ENCODE data around the gene ITIH4. TPM values are rescaled to one million over a fixed set of nuclear protein-coding genes. Genes with fewer than 3 reads are reported as not detected.

ITIH4 gene
- total RNA-seq, 1 experiment from 2014 or later, result 4.1 TPM

DNA sequence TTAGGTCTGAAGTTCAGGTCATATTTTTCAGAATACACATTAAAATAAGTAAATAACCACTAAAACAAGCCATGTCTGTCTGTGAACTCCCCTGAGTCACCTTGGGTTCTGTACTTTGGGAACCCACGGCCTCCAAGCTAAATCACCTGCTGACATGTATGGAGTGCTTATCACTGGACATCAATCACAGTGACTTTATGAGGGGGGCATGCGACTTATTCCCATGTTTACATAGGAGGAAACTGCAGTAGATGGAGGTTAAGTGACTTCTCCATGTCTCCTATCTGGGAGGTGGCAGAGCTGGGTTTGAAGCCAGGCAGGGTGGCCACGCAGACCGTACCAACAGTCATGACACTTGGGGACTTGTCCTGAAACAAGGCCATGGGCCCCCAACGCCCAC lies 8.1 kb downstream of the ITIH4 start:
- Histone ChIP-seq H3K36me3 (ENCODE audit: control insufficient read depth, insufficient read depth, low read length) (no peaks in the 10 kb centered on the region), H3K4me1 (no peaks in the 10 kb centered on the region), H3K9me3 (no peaks in the 10 kb centered on the region), H3K4me3 (ENCODE audit: low read depth, low read length) (no peak overlapping the region), H3K27me3 (replicated peaks; ENCODE audit: control insufficient read depth, insufficient read depth, low read length) (no peaks in the 10 kb centered on the region)
- no peak overlapping the region for H3K4me3 Mint-ChIP-seq (ENCODE audit: unreplicated experiment)
- intact Hi-C loops (cut with micrococcal nuclease; ENCODE audit: unreplicated experiment), result no loop called here
- H3K36me3 Mint-ChIP-seq (ENCODE audit: insufficient read depth, unreplicated experiment), result no peaks in the 10 kb centered on the region
- TF ChIP-seq, protein P1, sequence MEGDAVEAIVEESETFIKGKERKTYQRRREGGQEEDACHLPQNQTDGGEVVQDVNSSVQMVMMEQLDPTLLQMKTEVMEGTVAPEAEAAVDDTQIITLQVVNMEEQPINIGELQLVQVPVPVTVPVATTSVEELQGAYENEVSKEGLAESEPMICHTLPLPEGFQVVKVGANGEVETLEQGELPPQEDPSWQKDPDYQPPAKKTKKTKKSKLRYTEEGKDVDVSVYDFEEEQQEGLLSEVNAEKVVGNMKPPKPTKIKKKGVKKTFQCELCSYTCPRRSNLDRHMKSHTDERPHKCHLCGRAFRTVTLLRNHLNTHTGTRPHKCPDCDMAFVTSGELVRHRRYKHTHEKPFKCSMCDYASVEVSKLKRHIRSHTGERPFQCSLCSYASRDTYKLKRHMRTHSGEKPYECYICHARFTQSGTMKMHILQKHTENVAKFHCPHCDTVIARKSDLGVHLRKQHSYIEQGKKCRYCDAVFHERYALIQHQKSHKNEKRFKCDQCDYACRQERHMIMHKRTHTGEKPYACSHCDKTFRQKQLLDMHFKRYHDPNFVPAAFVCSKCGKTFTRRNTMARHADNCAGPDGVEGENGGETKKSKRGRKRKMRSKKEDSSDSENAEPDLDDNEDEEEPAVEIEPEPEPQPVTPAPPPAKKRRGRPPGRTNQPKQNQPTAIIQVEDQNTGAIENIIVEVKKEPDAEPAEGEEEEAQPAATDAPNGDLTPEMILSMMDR (IDR thresholded peaks at IDR 0.05; ENCODE audit: insufficient read depth in 1 of 2, low read depth in 1 of 2, low read length in 1 of 2, severe bottlenecking in 1 of 2, unreplicated experiment in 1 of 2), result no peak
- POLR2A ChIA-PET, result no interaction called here
- no peaks in the 10 kb centered on the region for H3K27me3 Mint-ChIP-seq (ENCODE audit: insufficient read depth, unreplicated experiment)
- H3K9me3 Mint-ChIP-seq (ENCODE audit: unreplicated experiment), result no peaks in the 10 kb centered on the region
- H3K27ac Mint-ChIP-seq (ENCODE audit: unreplicated experiment), result no peak overlapping the region
- CTCF ChIA-PET, result no interaction called here
- BruUV-seq (replicated peaks), result no TSS peak
- no peak for DNase-seq
- H3K4me1 Mint-ChIP-seq (ENCODE audit: low read depth, unreplicated experiment), result peaks cover 6% of the 10 kb centered on the region

DNA sequence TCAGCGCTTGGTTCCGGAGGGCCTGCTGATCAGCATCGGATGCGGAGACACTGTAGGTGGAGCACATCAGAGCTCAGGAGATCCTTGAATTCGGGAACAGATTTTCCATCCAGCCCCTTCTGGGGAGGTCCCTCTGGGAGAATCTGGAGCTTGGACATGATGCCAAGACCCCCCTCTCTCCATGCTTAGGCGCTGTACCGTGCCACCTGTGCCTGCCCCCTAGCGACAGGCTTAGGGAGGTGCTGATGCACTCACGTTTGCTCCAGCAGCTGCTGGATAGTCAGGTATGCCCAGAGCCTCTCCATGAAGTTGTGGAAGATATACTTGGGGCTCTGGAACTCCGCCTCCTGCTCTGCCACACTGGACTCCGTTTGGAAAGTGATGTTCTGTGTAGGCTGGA lies 9.7 kb downstream of the ITIH4 start:
- H3K9me3 ChIP-seq, result no peaks in the 10 kb centered on the region
- H3K27ac Mint-ChIP-seq (ENCODE audit: unreplicated experiment), result no peak overlapping the region
- intact Hi-C loops (cut with micrococcal nuclease; ENCODE audit: unreplicated experiment), result loop anchor here (1.0 to 2.0 kb wide), 2 partner anchors 50 to 78 kb away; partner anchors contain the start of gene NEK4
- POLR2A ChIA-PET, result no interaction called here
- H3K4me3 ChIP-seq (ENCODE audit: low read depth, low read length), result no peak overlapping the region
- H3K27me3 Mint-ChIP-seq (ENCODE audit: insufficient read depth, unreplicated experiment), result no peaks in the 10 kb centered on the region
- H3K27me3 ChIP-seq (replicated peaks; ENCODE audit: control insufficient read depth, insufficient read depth, low read length), result no peaks in the 10 kb centered on the region
- CTCF ChIA-PET, result interaction anchor here (0.5 to 1.6 kb wide), 12 partner anchors 9 to 248 kb away, joined by 3 to 19 read pairs (median 4); partner anchors contain the start of gene NEK4
- H3K36me3 ChIP-seq (ENCODE audit: control insufficient read depth, insufficient read depth, low read length), result no peaks in the 10 kb centered on the region
- H3K36me3 Mint-ChIP-seq (ENCODE audit: insufficient read depth, unreplicated experiment), result no peaks in the 10 kb centered on the region
- TF ChIP-seq, protein P1 (IDR thresholded peaks at IDR 0.05; ENCODE audit: insufficient read depth in 1 of 2, low read depth in 1 of 2, low read length in 1 of 2, severe bottlenecking in 1 of 2, unreplicated experiment in 1 of 2), result peak; percentile 64 to 84
- no TSS peak for BruUV-seq (replicated peaks)
- DNase-seq, result peak; percentile 51 to 62
- H3K4me3 Mint-ChIP-seq (ENCODE audit: unreplicated experiment), result no peak overlapping the region
- H3K4me1 Mint-ChIP-seq (ENCODE audit: low read depth, unreplicated experiment), result peaks cover 6% of the 10 kb centered on the region
- H3K9me3 Mint-ChIP-seq (ENCODE audit: unreplicated experiment), result no peaks in the 10 kb centered on the region
- H3K4me1 ChIP-seq, result no peaks in the 10 kb centered on the region

DNA sequence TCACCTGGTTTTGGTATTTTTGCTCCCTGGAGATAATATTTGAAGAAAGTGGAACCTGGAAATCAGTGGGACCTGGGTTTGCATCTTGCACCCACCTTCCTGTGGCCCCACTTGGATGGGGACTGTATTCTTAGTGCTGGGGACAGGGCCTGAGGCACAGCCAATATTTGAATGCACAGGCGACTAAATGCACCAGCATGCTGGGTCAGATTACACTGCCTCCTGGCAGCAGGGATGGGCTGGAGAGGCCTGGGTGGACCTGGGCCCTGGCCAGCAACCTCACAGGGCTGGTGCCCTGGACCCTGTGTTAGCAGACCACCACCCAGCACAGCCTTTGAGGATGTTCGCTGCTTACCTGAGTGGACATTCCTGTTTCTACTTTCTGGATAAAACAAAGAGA lies 10.5 kb downstream of the ITIH4 start:
- peaks cover 6% of the 10 kb centered on the region for H3K4me1 Mint-ChIP-seq (ENCODE audit: low read depth, unreplicated experiment)
- no peak for DNase-seq
- H3K36me3 Mint-ChIP-seq (ENCODE audit: insufficient read depth, unreplicated experiment), result no peaks in the 10 kb centered on the region
- BruUV-seq (replicated peaks), result no TSS peak
- intact Hi-C loops (cut with micrococcal nuclease; ENCODE audit: unreplicated experiment), result loop anchor here (2.0 kb wide), 1 partner anchor 49 kb away; the partner anchor contains the start of gene NEK4
- no peak overlapping the region for H3K4me3 Mint-ChIP-seq (ENCODE audit: unreplicated experiment)
- H3K27me3 Mint-ChIP-seq (ENCODE audit: insufficient read depth, unreplicated experiment), result no peaks in the 10 kb centered on the region
- ChIA-PET POLR2A (no interaction called here), CTCF (interaction anchor here (1.0 to 1.2 kb wide), 3 partner anchors 9 to 20 kb away, joined by 3 to 4 read pairs (median 4); no protein-coding TSS in a partner anchor)
- no peak overlapping the region for H3K27ac Mint-ChIP-seq (ENCODE audit: unreplicated experiment)
- no peaks in the 10 kb centered on the region for H3K4me1 ChIP-seq
- TF ChIP-seq, protein P1 (IDR thresholded peaks at IDR 0.05; ENCODE audit: insufficient read depth in 1 of 2, low read depth in 1 of 2, low read length in 1 of 2, severe bottlenecking in 1 of 2, unreplicated experiment in 1 of 2), result no peak
- H3K9me3 Mint-ChIP-seq (ENCODE audit: unreplicated experiment), result no peaks in the 10 kb centered on the region
- no peaks in the 10 kb centered on the region for H3K27me3 ChIP-seq (replicated peaks; ENCODE audit: control insufficient read depth, insufficient read depth, low read length)
- H3K4me3 ChIP-seq (ENCODE audit: low read depth, low read length), result no peak overlapping the region
- no peaks in the 10 kb centered on the region for H3K36me3 ChIP-seq (ENCODE audit: control insufficient read depth, insufficient read depth, low read length)
- H3K9me3 ChIP-seq, result no peaks in the 10 kb centered on the region
